MM.1S (cell line): ENCODE results near the gene DAAM2.

Source experiments
- EZH2 ChIP-seq: fragments of 300-600 bp; sonication (generic); optimal IDR thresholded peaks from 2 replicates; pipeline ENCODE3; 2017; ENCODE audit warnings: low read depth, mild to moderate bottlenecking, antibody characterized with exemption, low read length, mixed read lengths
- EZH2phosphoT487 ChIP-seq: fragments of 300-600 bp; sonication (generic); IDR thresholded peaks from 2 replicates; pipeline ENCODE4 v1.6.1; 2018; ENCODE audit warnings: antibody characterized with exemption, low read length
- TF ChIP-seq, protein P1 (sequence below): fragments of 300-600 bp; sonication (generic); IDR thresholded peaks from 2 replicates; pipeline ENCODE4 v1.5.1; 2016; ENCODE audit warnings: antibody characterized with exemption, low read length, mixed read lengths

DNA sequence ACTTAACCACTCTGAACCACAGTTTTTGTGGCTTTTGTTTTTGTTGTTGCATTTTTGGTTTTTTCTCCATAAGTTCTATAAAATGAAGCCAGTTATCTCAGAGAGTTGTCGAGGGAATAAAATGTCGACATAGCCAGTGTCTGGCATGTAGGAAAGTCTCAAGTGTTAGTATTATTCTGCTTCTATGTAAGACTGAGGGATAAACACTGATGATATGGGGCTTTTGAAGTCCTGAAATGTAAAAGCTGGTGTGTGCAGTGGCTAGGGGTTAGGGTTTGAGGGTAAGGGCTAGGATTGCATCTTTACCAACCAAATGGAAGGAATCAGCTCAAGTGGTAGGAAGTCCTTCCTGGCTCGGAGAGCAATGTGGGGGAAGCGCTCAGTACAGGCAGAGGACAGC lies 59.2 kb downstream of the DAAM2 start:
- TF ChIP-seq, protein P1, sequence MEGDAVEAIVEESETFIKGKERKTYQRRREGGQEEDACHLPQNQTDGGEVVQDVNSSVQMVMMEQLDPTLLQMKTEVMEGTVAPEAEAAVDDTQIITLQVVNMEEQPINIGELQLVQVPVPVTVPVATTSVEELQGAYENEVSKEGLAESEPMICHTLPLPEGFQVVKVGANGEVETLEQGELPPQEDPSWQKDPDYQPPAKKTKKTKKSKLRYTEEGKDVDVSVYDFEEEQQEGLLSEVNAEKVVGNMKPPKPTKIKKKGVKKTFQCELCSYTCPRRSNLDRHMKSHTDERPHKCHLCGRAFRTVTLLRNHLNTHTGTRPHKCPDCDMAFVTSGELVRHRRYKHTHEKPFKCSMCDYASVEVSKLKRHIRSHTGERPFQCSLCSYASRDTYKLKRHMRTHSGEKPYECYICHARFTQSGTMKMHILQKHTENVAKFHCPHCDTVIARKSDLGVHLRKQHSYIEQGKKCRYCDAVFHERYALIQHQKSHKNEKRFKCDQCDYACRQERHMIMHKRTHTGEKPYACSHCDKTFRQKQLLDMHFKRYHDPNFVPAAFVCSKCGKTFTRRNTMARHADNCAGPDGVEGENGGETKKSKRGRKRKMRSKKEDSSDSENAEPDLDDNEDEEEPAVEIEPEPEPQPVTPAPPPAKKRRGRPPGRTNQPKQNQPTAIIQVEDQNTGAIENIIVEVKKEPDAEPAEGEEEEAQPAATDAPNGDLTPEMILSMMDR: no peak
- TF ChIP-seq EZH2 (no peak), EZH2phosphoT487 (no peak)
